ENCODE results near the gene TBCD.

Gene TBCD

GRCh38 chr17:82704886-82705285 lies 47.0 kb upstream of the TBCD start:
- TF ChIP-seq CTCF (IDR thresholded peaks at IDR 0.05; ENCODE audit: low read depth, low read length) (no peak), EZH2phosphoT487 (IDR thresholded peaks at IDR 0.05; ENCODE audit: low read depth) (no peak)
- Histone ChIP-seq H3K9ac (ENCODE audit: low read length) (no peak overlapping the region), H3K79me2 (ENCODE audit: low read length) (no peaks in the 10 kb centered on the region), H3K36me3 (replicated peaks; ENCODE audit: low read depth, low read length) (no peaks in the 10 kb centered on the region), H4K20me1 (ENCODE audit: insufficient read depth, low read length) (no peaks in the 10 kb centered on the region), H3K4me1 (ENCODE audit: low read length) (peaks cover 46% of the 10 kb centered on the region), H3K4me2 (ENCODE audit: low read length) (no peak overlapping the region), H3K27me3 (ENCODE audit: low read depth, low read length) (no peaks in the 10 kb centered on the region), H3K4me3 (ENCODE audit: low read length) (no peak overlapping the region), H2AFZ (ENCODE audit: low read depth, low read length) (no peak overlapping the region), H3K27ac (ENCODE audit: low read length) (no peak overlapping the region), H3K9me3 (ENCODE audit: insufficient read depth, low read length) (no peaks in the 10 kb centered on the region)

- TF ChIP-seq EZH2phosphoT487 (IDR thresholded peaks at IDR 0.05; ENCODE audit: low read depth), result no peak
- TF ChIP-seq CTCF (IDR thresholded peaks at IDR 0.05; ENCODE audit: low read depth, low read length), result no peak
- no peak overlapping the region for H3K4me2 ChIP-seq (ENCODE audit: low read length)
- no peak overlapping the region for H2AFZ ChIP-seq (ENCODE audit: low read depth, low read length)
- H3K36me3 ChIP-seq (replicated peaks; ENCODE audit: low read depth, low read length), result no peaks in the 10 kb centered on the region
- H3K79me2 ChIP-seq (ENCODE audit: low read length), result no peaks in the 10 kb centered on the region
- no peaks in the 10 kb centered on the region for H3K9me3 ChIP-seq (ENCODE audit: insufficient read depth, low read length)
- no peaks in the 10 kb centered on the region for H3K27me3 ChIP-seq (ENCODE audit: low read depth, low read length)
- no peak overlapping the region for H3K27ac ChIP-seq (ENCODE audit: low read length)
- H4K20me1 ChIP-seq (ENCODE audit: insufficient read depth, low read length), result no peaks in the 10 kb centered on the region
- H3K4me3 ChIP-seq (ENCODE audit: low read length), result no peak overlapping the region
- H3K9ac ChIP-seq (ENCODE audit: low read length), result no peak overlapping the region
- H3K4me1 ChIP-seq (ENCODE audit: low read length), result peaks cover 46% of the 10 kb centered on the region
Measured at GRCh38 chr17:82705756-82706155, 46.1 kb upstream of the TBCD start.

- Histone ChIP-seq H3K9me3 (ENCODE audit: insufficient read depth, low read length) (no peaks in the 10 kb centered on the region), H3K4me2 (ENCODE audit: low read length) (peak overlapping the region; percentile 42), H3K9ac (ENCODE audit: low read length) (no peak overlapping the region)
Measured at GRCh38 chr17:82709024-82709675, 42.7 kb upstream of the TBCD start.

More at GRCh38 chr17:82709024-82709675, 42.7 kb upstream of the TBCD start:
- H3K4me3 ChIP-seq (ENCODE audit: low read length), result 0 out of 2 replicates have a peak overlapping the region, but pooled peaks have one; percentile 14
- H3K27me3 ChIP-seq (ENCODE audit: low read depth, low read length), result no peaks in the 10 kb centered on the region
- peaks cover 22% of the 10 kb centered on the region for H3K4me1 ChIP-seq (ENCODE audit: low read length)
- H3K36me3 ChIP-seq (replicated peaks; ENCODE audit: low read depth, low read length), result no peaks in the 10 kb centered on the region
- H4K20me1 ChIP-seq (ENCODE audit: insufficient read depth, low read length), result no peaks in the 10 kb centered on the region
- no peak overlapping the region for H3K27ac ChIP-seq (ENCODE audit: low read length)
- no peak for TF ChIP-seq EZH2phosphoT487 (IDR thresholded peaks at IDR 0.05; ENCODE audit: low read depth)
- no peak for TF ChIP-seq CTCF (IDR thresholded peaks at IDR 0.05; ENCODE audit: low read depth, low read length)
- no peaks in the 10 kb centered on the region for H3K79me2 ChIP-seq (ENCODE audit: low read length)
- no peak overlapping the region for H2AFZ ChIP-seq (ENCODE audit: low read depth, low read length)

All from OCI-LY3 (cell line).